ENCODE results near the gene TVP23A. TPM values are rescaled to one million over a fixed set of nuclear protein-coding genes. Genes with fewer than 3 reads are reported as not detected.

Gene TVP23A
- polyA plus RNA-seq, 1 of the 3 experiments (the other 2 are of a cell fraction) = 0.35 TPM

DNA sequence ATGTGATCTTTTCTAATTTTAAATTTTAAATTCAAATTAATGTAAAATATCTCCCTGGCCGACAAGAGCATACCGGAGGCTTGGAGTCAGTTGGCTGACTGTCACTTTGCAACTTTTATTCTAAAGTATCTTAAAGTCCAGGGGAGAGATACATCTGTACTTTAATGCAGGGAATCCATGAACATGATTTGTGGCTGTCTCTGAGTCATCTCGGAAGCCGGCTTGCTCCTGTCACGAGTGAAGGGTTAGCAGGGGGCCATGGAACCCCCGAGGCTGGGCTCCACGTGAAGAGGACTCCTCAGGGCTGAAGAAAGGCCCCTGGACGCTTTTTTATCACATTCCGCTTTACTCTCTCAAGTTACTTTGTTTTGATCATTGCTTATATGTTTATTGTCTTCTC is 13.3 kb downstream of the TVP23A start:
- H3K4me3 ChIP-seq (ENCODE audit: low read depth in 2 of 2, low read length in 1 of 2) = no peak overlapping the region
- DNase-seq = no peak
- H3K27me3 ChIP-seq (ENCODE audit: insufficient read depth) = 0 out of 2 replicates have a peak, but pooled peaks cover 8% of the 10 kb centered on the region
- H3K4me2 ChIP-seq = no peak overlapping the region
- ChIA-PET POLR2A (no interaction called here), CTCF (no interaction called here)
- 63% methylated on average over 8 of the region's 9 CpGs for WGBS (ENCODE audit: low lambda C conversion rate)
- H3K27ac ChIP-seq (ENCODE audit: low read depth in 2 of 2, low read length in 1 of 2) = no peak overlapping the region
- no peaks in the 10 kb centered on the region for H4K20me1 ChIP-seq (ENCODE audit: insufficient read depth)
- H3K79me2 ChIP-seq (ENCODE audit: insufficient read depth) = no peaks in the 10 kb centered on the region
- no peaks in the 10 kb centered on the region for H3F3A ChIP-seq (replicated peaks; ENCODE audit: insufficient read depth)
- no peaks in the 10 kb centered on the region for H3K4me1 ChIP-seq (ENCODE audit: control insufficient read depth in 1 of 2, insufficient read depth in 2 of 2, low read depth in 1 of 2, low read length in 1 of 2)
- no peak overlapping the region for H3K9ac ChIP-seq
- H2AFZ ChIP-seq (ENCODE audit: low read depth) = no peak overlapping the region
- TF ChIP-seq JUND (IDR thresholded peaks at IDR 0.05) (no peak), TAF1 (IDR thresholded peaks at IDR 0.05; ENCODE audit: borderline replicate concordance, low read depth, low read length) (no peak), FOXJ3 (CRISPR knock-in tag; IDR thresholded peaks at IDR 0.05) (no peak), YY1 (IDR thresholded peaks at IDR 0.05; ENCODE audit: low read depth) (no peak), IRF3 (IDR thresholded peaks at IDR 0.05; ENCODE audit: low read depth, low read length) (no peak), MXI1 (IDR thresholded peaks at IDR 0.05; ENCODE audit: low read depth, low read length) (no peak), RAD21 (IDR thresholded peaks at IDR 0.05; ENCODE audit: low read length) (no peak), RXRA (IDR thresholded peaks at IDR 0.05; ENCODE audit: borderline replicate concordance, low read depth) (no peak), EZH2phosphoT487 (IDR thresholded peaks at IDR 0.05; ENCODE audit: borderline replicate concordance, low read depth) (no peak), SMC3 (IDR thresholded peaks at IDR 0.05; ENCODE audit: low read depth, low read length) (no peak), POLR2AphosphoS5 (IDR thresholded peaks at IDR 0.05; ENCODE audit: low read depth, low read length) (no peak), MAX (IDR thresholded peaks at IDR 0.05; ENCODE audit: low read depth) (no peak), ELF1 (IDR thresholded peaks at IDR 0.05) (no peak), SIN3A (IDR thresholded peaks at IDR 0.05; ENCODE audit: borderline replicate concordance, low read depth, low read length) (no peak), PBX3 (IDR thresholded peaks at IDR 0.05) (no peak)
- TF ChIP-seq, protein P1, sequence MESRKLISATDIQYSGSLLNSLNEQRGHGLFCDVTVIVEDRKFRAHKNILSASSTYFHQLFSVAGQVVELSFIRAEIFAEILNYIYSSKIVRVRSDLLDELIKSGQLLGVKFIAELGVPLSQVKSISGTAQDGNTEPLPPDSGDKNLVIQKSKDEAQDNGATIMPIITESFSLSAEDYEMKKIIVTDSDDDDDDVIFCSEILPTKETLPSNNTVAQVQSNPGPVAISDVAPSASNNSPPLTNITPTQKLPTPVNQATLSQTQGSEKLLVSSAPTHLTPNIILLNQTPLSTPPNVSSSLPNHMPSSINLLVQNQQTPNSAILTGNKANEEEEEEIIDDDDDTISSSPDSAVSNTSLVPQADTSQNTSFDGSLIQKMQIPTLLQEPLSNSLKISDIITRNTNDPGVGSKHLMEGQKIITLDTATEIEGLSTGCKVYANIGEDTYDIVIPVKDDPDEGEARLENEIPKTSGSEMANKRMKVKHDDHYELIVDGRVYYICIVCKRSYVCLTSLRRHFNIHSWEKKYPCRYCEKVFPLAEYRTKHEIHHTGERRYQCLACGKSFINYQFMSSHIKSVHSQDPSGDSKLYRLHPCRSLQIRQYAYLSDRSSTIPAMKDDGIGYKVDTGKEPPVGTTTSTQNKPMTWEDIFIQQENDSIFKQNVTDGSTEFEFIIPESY (IDR thresholded peaks at IDR 0.05; ENCODE audit: borderline replicate concordance, low read depth) = no peak
- TF ChIP-seq, protein P2, sequence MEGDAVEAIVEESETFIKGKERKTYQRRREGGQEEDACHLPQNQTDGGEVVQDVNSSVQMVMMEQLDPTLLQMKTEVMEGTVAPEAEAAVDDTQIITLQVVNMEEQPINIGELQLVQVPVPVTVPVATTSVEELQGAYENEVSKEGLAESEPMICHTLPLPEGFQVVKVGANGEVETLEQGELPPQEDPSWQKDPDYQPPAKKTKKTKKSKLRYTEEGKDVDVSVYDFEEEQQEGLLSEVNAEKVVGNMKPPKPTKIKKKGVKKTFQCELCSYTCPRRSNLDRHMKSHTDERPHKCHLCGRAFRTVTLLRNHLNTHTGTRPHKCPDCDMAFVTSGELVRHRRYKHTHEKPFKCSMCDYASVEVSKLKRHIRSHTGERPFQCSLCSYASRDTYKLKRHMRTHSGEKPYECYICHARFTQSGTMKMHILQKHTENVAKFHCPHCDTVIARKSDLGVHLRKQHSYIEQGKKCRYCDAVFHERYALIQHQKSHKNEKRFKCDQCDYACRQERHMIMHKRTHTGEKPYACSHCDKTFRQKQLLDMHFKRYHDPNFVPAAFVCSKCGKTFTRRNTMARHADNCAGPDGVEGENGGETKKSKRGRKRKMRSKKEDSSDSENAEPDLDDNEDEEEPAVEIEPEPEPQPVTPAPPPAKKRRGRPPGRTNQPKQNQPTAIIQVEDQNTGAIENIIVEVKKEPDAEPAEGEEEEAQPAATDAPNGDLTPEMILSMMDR (IDR thresholded peaks at IDR 0.05) = no peak
- no peaks in the 10 kb centered on the region for H3K9me2 ChIP-seq
- H3K36me3 ChIP-seq (replicated peaks in 1 of 2; ENCODE audit: control insufficient read depth in 1 of 2, insufficient read depth in 2 of 2, low read length in 1 of 2) = no peaks in the 10 kb centered on the region
- no peaks in the 10 kb centered on the region for H3K9me3 ChIP-seq
